HG02981 (cell line): ENCODE measurements around the gene RAPGEF2.

Experiments
- ATAC-seq: cut with Tn5 transposase; IDR thresholded peaks from one replicate; pipeline ENCODE4 v1.9.1; 2021; ENCODE audit warnings: mild to moderate bottlenecking, moderate library complexity; ENCODE audit not compliant: unreplicated experiment

The RAPGEF2 gene

DNA sequence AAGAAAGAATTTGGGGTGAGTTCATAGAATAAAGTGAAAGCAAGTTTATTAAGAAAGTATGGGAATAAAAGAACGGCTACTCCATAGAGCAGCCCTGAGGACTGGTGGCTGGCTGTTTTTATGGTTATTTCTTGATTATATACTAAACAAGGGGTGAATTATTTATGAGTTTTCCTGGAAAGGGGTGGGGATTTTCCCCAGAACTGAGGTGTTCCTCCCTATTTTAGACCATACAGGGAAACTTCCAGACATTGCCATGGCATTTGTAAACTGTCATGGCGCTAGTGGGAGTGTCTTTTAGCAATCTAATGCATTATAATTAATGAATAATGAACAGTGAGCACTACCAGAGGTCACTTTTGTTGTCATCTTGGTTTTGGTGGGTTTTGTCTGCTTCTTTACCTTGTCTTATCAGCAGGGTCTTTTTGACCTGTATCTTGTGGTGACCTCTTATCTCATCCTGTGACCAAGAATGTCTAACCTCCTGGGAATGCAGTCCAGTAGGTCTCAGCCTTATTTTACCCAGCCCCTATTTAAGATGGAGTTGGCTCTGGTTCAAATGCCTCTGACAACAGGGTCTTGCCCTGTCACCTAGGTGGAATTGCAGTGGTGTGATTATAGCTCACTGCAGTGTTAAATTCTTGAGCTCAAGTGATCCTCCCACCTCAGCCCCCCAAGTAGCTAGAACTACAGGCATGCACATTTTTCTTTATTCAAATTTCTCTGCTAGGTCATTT, 27.1 kb downstream of the RAPGEF2 start:
- ATAC-seq = no peak

DNA sequence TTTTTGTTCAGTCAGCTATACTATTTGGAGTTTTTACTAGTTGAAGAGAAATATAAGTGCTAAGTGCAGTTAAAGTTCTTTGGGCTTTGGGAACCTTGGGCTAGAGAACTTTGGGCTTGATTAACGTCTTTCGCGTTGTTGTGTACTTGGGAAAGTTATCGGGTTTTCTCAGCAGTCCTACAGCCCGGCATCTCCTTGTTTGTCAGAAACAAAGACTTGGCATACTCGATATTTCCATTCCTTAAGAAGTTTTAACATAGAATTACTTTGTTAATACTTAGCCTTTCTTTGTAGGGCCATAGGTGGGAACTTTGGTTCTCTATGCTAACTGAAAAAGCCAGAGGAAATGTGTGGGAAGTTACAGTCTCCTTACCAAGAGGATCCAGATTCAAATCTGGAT, 28.7 kb downstream of the RAPGEF2 start:
- ATAC-seq = no peak

DNA sequence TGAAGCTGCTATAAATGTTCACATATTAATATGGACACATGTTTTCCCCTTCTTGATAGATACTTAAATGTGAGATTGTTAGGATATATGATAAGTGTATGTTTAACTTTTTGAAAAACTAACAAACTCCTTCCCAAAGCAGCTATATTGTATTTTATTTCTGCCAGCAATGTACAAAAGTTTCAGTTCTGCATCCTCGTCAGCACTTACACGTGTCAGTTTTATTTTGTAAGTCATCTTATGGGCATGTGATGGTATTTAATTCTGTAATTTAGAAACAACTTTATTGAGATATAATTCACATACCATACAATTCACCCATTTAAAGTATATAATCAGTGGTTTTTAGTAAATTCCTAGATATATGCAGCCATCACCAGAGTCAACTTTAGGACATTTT, 31.6 kb downstream of the RAPGEF2 start:
- ATAC-seq = no peak

DNA sequence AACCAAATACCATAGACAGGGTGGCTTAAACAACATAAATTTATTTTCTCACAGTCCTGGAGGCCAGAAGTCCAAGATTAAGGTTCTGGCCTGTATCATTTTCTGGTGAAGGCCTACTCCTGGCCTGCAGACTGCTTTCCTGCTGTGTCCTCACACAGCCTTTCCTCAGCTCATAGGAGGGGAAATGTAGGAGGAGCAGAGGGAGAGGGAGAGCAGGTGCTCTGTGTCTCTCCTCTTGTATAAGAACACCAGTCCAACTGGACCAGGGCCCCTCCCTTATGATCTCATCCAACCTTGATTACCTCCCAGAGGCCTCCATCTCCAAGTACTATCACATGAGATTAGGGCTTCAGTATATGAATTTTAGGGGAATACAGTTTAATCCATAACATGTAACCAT, 34.3 kb downstream of the RAPGEF2 start:
- ATAC-seq = no peak

DNA sequence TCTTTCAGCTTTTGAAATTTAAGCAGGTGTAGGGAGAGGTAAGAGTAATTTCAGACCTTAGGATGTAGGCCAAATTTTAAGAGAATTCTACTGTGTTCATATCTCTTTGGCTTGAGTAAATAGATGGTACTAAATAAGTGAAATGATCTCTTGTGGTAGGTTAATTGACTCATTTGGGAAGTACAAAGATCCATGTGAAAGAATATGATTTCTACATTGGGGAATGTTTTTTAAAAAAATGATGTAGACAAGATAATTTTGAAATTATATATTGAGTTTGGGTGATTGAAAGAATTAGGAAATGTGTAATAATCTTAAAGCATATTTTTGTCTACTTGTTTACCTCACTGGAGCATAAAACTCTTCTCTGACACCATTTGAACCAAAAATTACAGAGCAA, 35.6 kb downstream of the RAPGEF2 start:
- ATAC-seq = no peak

DNA sequence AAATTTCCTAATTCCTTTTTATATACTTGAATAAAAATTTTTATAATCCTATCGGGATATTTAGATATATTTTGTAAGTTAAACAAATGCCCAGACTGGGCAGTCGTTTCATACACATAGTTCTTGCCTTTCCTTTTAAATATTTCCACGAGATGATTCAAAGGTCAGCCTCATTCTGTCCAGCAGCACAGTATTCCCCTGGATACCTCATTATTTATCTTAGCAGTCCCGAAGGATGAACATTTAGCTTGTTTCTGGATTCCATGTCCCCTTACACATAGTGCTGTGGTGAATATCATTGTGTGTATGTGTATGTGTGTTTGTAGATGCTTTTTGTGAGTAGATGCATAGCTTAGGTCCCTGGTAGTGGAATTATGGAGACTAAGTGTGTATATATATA, 38.3 kb downstream of the RAPGEF2 start:
- ATAC-seq = no peak

DNA sequence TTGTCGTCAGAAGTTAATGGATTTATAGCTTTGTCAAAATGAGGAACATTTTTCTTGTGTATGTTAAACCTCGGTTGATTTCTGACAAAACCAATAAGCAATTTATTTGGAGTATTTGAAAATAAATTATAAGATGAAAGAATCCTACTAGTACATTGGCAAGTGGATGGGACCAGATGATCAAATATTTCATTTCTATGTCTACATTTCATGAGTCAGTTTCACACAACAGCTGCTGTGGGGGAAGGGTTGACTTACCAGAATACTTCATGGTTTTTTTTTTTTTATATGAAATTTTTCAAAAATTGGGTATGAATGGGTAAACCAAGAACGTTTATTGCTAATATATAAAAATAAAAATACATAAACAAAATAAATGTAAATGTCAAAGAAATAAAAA, 39.4 kb downstream of the RAPGEF2 start:
- no peak for ATAC-seq

DNA sequence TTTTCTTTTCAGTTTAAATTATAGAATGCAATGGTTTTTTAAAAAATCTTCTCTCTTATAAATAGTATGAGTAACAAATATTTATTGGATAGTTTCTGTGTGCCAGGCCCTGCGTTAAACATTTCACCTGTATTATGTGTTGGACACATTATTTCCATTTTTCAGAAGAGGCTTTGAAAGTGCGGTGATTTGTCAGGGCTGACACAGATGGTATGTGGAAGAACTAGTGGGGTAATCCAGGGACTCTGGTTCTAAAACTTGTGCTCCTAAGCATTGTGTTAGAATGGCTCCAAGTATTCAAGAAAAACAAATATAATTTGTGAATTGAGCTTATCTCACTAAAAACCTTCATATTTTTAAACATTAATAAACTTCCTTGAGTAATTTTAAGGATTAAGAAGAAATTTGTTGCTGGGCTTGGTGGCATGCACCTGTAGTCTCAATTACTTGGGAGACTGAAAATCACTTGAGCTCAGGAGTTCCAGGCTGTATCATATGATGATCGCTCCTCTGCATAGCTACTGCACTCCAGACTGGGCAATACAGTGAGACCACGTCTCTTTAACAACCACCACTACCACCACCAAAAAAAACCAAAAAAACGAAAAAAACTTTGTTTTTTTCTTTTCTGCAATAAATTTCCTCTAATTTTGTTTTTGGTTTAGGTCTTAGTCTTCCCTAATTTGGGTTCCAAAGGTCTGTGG, 40.0 kb downstream of the RAPGEF2 start:
- no peak for ATAC-seq

DNA sequence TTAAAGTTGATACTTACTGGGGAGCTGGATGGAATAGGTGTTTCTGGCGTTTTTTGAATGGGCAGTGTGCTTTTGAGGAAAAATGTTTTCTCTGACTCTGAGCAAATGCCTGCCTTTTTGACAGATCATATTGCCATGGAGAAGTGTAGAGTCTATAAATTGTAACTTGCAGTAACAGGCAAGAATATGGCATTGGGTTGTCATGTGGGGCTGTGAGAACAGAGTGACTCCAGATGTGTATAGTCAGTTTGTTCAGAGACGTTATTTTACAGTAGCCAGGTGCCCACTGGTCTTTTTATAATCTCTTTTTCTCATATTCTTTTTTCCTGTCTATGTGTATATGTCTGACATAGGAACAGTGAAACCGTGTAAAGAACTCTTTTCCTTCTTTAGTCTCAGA, 40.8 kb downstream of the RAPGEF2 start:
- no peak for ATAC-seq

DNA sequence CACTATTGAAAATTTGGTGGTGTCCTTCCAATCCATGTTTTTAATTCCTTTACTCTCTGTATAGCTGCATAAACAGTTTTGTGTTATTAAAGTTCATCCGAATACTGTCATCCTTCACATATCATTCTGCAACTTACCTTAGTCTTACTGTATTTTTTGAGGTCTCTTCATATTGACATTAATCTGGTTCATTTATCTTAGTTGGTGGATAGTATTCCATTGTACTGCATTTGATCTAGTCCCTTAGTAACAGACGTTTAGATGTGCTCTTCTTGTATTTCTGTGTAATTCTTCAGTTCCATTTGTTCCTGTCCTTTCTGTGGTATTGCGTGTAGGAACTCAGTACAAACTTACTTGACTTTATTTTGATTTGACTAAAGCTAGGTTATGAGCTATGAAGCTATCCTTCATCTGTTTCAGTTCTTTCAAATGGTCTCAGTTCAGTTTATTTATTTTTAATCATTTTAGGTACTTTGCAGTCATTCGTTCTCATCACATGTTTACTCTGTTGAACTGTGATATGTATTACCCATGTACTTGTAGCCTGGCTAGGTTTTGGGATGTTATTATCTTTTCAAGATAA, 41.3 kb downstream of the RAPGEF2 start:
- no peak for ATAC-seq

DNA sequence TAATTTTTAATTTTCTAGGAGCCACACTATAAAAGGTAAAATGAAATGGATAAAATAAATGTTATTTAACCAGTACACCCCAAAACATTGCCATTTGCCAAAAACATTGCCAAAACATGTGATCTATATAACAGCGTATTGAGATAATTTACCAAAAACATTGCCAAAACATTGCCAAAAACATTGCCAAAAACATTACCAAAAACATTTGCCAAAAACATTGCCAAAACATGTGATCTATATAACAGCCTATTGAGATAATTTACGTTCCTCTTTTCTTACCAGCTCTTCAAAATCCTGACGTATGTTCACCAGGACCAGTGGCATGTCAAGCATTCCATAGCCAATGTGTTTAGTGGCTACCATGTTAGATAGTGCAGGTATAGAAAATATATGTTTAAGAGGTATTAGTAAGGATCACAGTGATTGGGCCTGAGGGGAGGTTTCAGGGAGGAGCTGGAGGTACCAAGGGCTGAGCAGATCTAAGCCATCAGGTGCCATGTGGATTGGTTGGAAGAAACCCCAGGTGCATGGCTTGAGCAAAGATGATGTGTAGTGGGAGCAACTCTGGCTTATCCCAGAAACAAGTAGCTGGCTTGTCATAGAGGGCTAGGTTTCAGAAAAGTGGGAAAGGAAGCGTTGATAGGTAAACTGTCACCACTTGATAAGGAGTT, 42.6 kb downstream of the RAPGEF2 start:
- no peak for ATAC-seq

DNA sequence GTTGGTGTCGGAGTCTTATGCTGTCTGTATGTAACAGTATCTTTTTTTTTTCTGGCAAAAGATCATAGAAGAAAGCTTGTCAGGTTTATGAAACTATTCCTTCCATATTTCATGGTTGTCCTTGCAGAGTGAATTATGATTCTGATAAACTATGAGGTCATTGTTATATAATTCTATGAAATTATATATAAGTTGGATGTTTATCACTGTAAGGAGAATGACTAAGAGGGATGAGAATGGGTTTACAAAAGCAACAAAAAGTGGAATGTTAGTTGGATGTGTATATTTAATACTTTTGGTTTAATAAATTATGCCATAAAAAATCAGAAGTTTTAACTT, 43.1 kb downstream of the RAPGEF2 start:
- no peak for ATAC-seq

DNA sequence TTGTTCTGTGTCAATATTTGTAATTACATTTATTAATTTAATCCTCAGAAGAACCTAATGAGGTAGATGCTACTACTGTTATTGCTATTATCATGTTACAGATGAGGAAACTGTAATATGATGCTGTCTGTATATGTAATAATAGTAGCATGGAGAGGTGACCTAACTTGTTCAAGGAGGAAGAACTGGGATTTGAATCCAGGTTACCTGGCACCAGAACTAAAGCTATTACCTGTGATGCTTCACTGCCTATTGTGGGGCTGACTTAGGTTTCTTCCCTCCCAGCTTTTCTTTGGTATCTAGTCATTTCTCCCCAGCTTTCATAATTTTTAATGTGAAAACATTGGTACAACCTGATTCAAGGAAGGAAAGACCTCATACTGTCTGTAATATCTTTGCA, 43.6 kb downstream of the RAPGEF2 start:
- ATAC-seq = no peak

DNA sequence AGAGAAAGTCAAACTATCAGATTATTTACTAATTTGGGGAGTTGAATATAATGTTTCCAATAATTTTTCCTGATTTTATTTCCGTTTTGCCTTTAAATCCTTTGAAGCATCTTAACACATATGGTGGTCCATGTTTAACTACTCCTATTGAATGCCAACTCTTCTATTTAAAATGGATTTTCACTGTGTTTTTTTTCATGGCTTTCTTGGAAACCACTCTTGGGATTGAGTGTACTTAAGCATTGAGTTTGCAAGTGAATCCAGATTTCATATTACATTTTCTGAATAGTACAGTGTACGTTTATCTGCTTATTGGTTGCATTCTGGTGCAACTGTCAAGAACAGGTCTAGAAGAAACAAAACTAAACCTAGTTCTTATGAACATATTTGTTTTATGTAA, 45.6 kb downstream of the RAPGEF2 start:
- ATAC-seq = no peak

DNA sequence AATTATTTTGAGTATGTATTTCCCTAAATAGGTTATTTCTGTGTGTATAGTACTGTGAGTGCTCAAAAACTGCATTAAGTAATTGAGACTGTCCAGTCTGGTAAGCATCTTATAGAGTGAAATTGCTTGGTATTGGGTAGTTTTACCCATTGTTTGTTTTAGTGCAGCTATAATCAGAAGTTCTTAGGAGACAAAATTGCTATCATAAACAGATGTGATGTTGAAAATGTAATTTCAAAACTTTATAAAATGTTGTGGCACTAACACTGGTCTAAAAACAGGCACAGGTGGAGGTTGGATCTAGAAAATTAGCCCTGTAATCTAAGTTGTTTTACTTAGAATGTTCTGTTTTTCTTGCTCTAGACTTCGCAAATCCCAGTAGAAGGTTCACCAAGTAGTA, 46.8 kb downstream of the RAPGEF2 start:
- no peak for ATAC-seq

DNA sequence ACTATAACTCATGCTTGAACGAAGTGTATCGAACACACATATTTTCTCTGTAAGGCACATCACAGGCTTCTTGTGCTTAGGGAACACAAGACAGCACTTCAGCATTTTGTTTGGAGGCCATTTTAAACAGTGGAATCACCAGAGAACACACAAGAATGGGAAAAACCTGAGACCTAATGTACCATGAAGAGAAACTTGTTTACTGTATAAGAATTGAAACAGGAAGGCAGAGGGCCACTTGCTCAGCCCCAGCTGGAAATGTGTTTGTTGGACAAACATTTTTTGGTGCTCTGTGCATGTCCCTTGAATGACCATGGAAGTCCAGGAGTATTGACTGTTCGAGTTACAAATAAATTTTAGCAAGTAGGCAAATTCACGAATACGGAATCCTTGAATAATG, 47.5 kb downstream of the RAPGEF2 start:
- peak; percentile 39 for ATAC-seq

DNA sequence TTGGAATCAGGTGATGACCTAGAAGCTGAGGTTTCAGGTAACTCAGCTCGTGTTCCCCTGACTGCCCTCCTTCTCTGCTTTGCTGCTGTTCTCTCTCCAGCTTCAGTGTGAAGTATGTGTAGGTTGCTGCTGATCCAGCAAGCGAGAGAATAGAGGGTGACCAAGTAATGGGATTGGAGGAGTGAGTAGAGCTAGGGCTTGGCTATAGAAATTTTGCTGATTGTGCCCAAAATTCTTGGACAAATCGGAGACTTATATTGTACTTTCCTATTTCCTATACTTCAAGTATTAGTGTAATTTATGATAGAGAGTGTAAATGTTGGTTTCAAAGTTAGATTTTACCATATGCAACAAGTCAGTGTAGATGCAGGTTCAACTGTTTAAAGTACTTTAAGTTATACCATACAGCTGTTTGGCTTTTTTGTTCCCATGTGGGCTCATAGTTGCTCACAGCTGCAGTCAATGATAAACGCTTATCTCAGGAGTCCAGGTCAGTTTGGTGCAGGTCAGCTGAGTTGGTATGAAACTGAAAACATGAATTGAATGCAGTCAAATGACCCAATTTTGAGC, 48.0 kb downstream of the RAPGEF2 start:
- peak; percentile 31 for ATAC-seq

DNA sequence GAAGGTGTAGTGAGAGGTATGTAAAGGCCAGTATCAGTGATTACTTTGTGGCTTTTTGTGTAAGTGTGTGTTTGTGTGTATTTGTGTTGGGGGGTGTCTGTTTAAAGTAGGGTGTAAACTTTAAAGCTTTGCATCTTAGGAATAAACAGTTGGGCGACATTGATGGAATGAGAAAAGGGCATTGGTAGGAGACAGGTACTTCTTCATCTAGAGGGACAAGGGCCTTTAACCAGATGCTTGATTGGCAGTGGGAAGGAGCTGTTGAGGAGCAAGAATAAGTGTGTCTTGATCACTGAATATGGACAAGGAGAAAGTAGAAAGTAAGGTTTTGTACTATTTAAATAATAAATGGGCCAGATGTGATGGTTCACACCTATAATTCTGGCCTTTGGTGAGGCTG, 48.8 kb downstream of the RAPGEF2 start:
- ATAC-seq = no peak

DNA sequence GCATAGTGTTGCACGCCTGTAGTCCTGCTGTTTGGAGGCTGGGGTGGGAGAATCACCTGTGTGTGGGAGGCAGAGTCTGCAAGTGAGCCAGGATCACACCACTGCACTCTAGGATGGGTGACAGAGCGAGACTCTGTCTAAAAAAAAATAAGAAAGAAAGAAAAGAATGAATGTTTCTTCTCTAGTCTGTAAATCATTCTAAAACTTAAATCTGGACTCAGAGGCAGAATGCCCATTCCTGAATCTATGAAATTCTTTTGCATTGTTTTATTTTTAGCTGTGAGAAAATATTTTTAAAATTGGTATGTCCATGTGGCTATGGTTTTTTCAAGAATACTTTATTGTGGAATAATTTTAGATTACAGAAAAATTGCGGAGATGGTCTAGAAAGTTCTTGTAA, 49.3 kb downstream of the RAPGEF2 start:
- ATAC-seq = no peak

DNA sequence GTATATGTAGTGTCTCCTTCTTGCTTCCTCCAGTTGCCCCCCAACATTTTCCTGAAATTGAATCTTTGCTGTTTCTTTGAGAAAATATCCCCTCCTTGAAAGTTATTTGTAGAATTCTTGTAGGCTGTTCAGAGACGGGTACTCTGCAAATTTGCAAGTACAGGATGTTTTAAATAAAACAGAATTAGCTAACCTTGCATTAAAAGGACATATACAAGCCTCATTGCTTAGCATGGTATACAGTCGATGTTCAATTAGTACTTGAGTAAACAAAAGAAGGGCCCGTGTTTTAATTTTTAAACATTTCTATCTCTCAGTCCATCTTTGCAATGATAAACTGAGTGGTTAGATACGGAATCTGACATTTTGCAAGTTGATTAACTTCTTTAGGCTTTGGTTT, 50.8 kb downstream of the RAPGEF2 start:
- ATAC-seq = no peak

DNA sequence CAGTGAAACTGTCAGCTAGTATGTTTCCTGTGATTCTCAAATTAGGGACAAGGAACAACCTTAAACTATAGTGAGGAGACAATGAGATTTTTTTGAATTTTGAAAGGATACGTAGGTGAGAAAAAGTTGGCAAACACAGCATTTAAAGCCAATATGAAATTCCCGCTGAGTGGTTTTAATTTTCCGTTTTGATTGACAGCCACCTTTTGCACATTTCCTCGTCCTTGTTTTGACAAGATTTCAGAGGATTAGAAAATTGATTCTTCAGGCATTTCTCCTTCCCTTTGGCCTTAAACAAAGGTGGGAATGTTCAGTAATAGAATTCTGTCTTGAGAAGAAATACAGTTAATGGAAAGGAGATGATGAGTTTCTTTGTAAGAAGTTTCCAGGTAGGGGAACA, 52.2 kb downstream of the RAPGEF2 start:
- ATAC-seq = no peak
